ENCODE results near the gene RNF130.

Gene RNF130

DNA sequence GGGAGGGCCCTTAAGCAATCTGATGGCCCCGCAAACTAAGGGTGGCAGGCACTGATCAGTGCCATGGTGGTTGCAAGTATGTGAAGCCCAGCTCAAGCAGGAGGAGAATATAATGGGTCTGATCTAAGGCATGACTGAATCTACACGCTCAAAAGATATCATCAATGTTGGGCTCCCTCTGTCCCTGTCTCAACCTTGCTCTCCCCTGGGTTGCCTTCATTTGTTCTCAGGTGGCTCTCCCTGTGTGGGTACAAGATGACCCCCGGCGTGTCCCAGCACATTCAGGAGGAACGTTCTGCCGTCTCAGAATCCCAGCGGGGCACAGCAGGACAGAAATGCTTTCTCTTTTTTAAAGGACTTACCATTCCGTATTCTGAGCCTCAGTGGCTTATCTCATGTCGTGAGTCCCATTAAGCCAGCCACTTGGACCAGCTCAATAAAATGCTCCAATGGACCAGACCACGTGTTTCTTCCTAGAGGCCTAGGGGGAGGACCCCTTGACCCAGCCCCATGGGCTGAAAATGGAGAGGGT is 12.0 kb upstream of the RNF130 start:
- peak overlapping the region; percentile 94 for H3K27ac ChIP-seq (replicated peaks; ENCODE audit: low read length)
- H2BK12ac ChIP-seq (ENCODE audit: low read length), result no peak overlapping the region
- H3K9ac ChIP-seq (ENCODE audit: low read depth, low read length, poor library complexity), result no peak overlapping the region
- H2BK120ac ChIP-seq (ENCODE audit: low read depth, low read length), result peak overlapping the region; percentile 4
- peak overlapping the region; percentile 76 for H2AK5ac ChIP-seq (ENCODE audit: low read depth, low read length)
- peak overlapping the region; percentile 32 for H2BK5ac ChIP-seq (ENCODE audit: low read length)
- H3K4me1 ChIP-seq (ENCODE audit: control insufficient read depth in 2 of 2, insufficient read depth in 1 of 2, low read depth in 1 of 2, low read length in 2 of 2), result peaks cover 21 to 32% of the 10 kb centered on the region in 2 donors
- H3K14ac ChIP-seq (ENCODE audit: low read length), result no peak overlapping the region
- H2AFZ ChIP-seq (ENCODE audit: low read length), result peak overlapping the region; percentile 78
- peak overlapping the region; percentile 60 for H3K18ac ChIP-seq (ENCODE audit: low read length)
- no CpG with 5 or more reads among the region's 10 CpGs for WGBS, 2 donors (ENCODE audit: extremely low coverage in 2 of 2, insufficient read length in 2 of 2, insufficient replicate concordance in 1 of 2)
- H4K91ac ChIP-seq (ENCODE audit: low read depth, low read length, poor library complexity), result no peak overlapping the region
- H3K4ac ChIP-seq (ENCODE audit: low read length), result no peak overlapping the region
- no peak overlapping the region for H2BK15ac ChIP-seq (ENCODE audit: low read length)
- no peak overlapping the region for H3K4me3 ChIP-seq (ENCODE audit: low read length in 2 of 2)
- no peaks in the 10 kb centered on the region for H3K36me3 ChIP-seq (replicated peaks in 1 of 2; ENCODE audit: control insufficient read depth in 2 of 2, insufficient read depth in 2 of 2, low read length in 2 of 2)
- H3K27me3 ChIP-seq (ENCODE audit: control insufficient read depth in 3 of 3, insufficient read depth in 3 of 3, low read depth in 1 of 3, low read length in 3 of 3), result no peaks in the 10 kb centered on the region
- no peak overlapping the region for H4K8ac ChIP-seq (ENCODE audit: low read depth, low read length)
- DNase-seq (ENCODE audit: low spot score), result no peak
- H3K79me1 ChIP-seq (ENCODE audit: low read depth, low read length), result no peaks in the 10 kb centered on the region
- H3K4me2 ChIP-seq (ENCODE audit: insufficient read depth, low read length, poor library complexity, severe bottlenecking), result no peak overlapping the region
- peaks cover 0 to 32% of the 10 kb centered on the region in 2 donors for H3K9me3 ChIP-seq (replicated peaks in 1 of 2; ENCODE audit: control insufficient read depth in 2 of 2, insufficient read depth in 1 of 2, low read depth in 1 of 2, low read length in 2 of 2)
- H3K23ac ChIP-seq (ENCODE audit: low read depth, low read length, poor library complexity), result no peak overlapping the region

GRCh38 chr5:180082633-180083420 is 11.3 kb upstream of the RNF130 start:
- H3K4ac ChIP-seq (ENCODE audit: low read length), result no peak overlapping the region
- WGBS, 2 donors (ENCODE audit: extremely low coverage in 2 of 2, insufficient read length in 2 of 2, insufficient replicate concordance in 1 of 2), result no CpG with 5 or more reads among the region's 17 CpGs

GRCh38 chr5:180081481-180081880 is 9.9 kb upstream of the RNF130 start:
- Histone ChIP-seq H2BK15ac (ENCODE audit: low read length) (peak overlapping the region; percentile 38), H3K4me1 (ENCODE audit: control insufficient read depth in 2 of 2, insufficient read depth in 1 of 2, low read depth in 1 of 2, low read length in 2 of 2) (peaks cover 21 to 32% of the 10 kb centered on the region in 2 donors)

More at GRCh38 chr5:180082633-180083420, 11.3 kb upstream of the RNF130 start:
- Histone ChIP-seq H4K91ac (ENCODE audit: low read depth, low read length, poor library complexity) (peak overlapping the region; percentile 92), H2AFZ (ENCODE audit: low read length) (peak overlapping the region; percentile 78), H2BK5ac (ENCODE audit: low read length) (peak overlapping the region; percentile 32), H3K27ac (replicated peaks; ENCODE audit: low read length) (peak overlapping the region; percentile 94), H4K8ac (ENCODE audit: low read depth, low read length) (no peak overlapping the region), H3K23ac (ENCODE audit: low read depth, low read length, poor library complexity) (no peak overlapping the region), H3K27me3 (ENCODE audit: control insufficient read depth in 3 of 3, insufficient read depth in 3 of 3, low read depth in 1 of 3, low read length in 3 of 3) (no peaks in the 10 kb centered on the region), H2BK15ac (ENCODE audit: low read length) (no peak overlapping the region), H3K79me1 (ENCODE audit: low read depth, low read length) (no peaks in the 10 kb centered on the region), H3K4me2 (ENCODE audit: insufficient read depth, low read length, poor library complexity, severe bottlenecking) (peak overlapping the region; percentile 42), H3K36me3 (replicated peaks in 1 of 2; ENCODE audit: control insufficient read depth in 2 of 2, insufficient read depth in 2 of 2, low read length in 2 of 2) (no peaks in the 10 kb centered on the region), H2BK120ac (ENCODE audit: low read depth, low read length) (peak overlapping the region; percentile 38), H3K4me1 (ENCODE audit: control insufficient read depth in 2 of 2, insufficient read depth in 1 of 2, low read depth in 1 of 2, low read length in 2 of 2) (peaks cover 21 to 32% of the 10 kb centered on the region in 2 donors), H2BK12ac (ENCODE audit: low read length) (no peak overlapping the region), H2AK5ac (ENCODE audit: low read depth, low read length) (peak overlapping the region; percentile 77), H3K18ac (ENCODE audit: low read length) (peak overlapping the region; percentile 89), H3K14ac (ENCODE audit: low read length) (no peak overlapping the region), H3K9ac (ENCODE audit: low read depth, low read length, poor library complexity) (no peak overlapping the region), H3K9me3 (replicated peaks in 1 of 2; ENCODE audit: control insufficient read depth in 2 of 2, insufficient read depth in 1 of 2, low read depth in 1 of 2, low read length in 2 of 2) (peaks cover 2 to 36% of the 10 kb centered on the region in 2 donors), H3K4me3 (ENCODE audit: low read length in 2 of 2) (no peak overlapping the region)
- peak; percentile 72 for DNase-seq (ENCODE audit: low spot score)

More at GRCh38 chr5:180081481-180081880, 9.9 kb upstream of the RNF130 start:
- Histone ChIP-seq H3K4me3 (ENCODE audit: low read length in 2 of 2) (no peak overlapping the region), H3K27ac (replicated peaks; ENCODE audit: low read length) (no peak overlapping the region), H3K18ac (ENCODE audit: low read length) (peak overlapping the region; percentile 82), H2AFZ (ENCODE audit: low read length) (no peak overlapping the region), H3K36me3 (replicated peaks in 1 of 2; ENCODE audit: control insufficient read depth in 2 of 2, insufficient read depth in 2 of 2, low read length in 2 of 2) (no peaks in the 10 kb centered on the region), H2BK5ac (ENCODE audit: low read length) (no peak overlapping the region), H3K9me3 (replicated peaks in 1 of 2; ENCODE audit: control insufficient read depth in 2 of 2, insufficient read depth in 1 of 2, low read depth in 1 of 2, low read length in 2 of 2) (peaks cover 5 to 34% of the 10 kb centered on the region in 2 donors), H2AK5ac (ENCODE audit: low read depth, low read length) (peak overlapping the region; percentile 53), H3K9ac (ENCODE audit: low read depth, low read length, poor library complexity) (no peak overlapping the region), H3K14ac (ENCODE audit: low read length) (no peak overlapping the region), H3K4me2 (ENCODE audit: insufficient read depth, low read length, poor library complexity, severe bottlenecking) (no peak overlapping the region), H3K23ac (ENCODE audit: low read depth, low read length, poor library complexity) (no peak overlapping the region), H4K8ac (ENCODE audit: low read depth, low read length) (no peak overlapping the region), H4K91ac (ENCODE audit: low read depth, low read length, poor library complexity) (no peak overlapping the region), H3K27me3 (ENCODE audit: control insufficient read depth in 3 of 3, insufficient read depth in 3 of 3, low read depth in 1 of 3, low read length in 3 of 3) (no peaks in the 10 kb centered on the region), H2BK12ac (ENCODE audit: low read length) (no peak overlapping the region), H2BK120ac (ENCODE audit: low read depth, low read length) (peak overlapping the region; percentile 49), H3K79me1 (ENCODE audit: low read depth, low read length) (no peaks in the 10 kb centered on the region), H3K4ac (ENCODE audit: low read length) (no peak overlapping the region)
- no CpG with 5 or more reads among the region's 5 CpGs for WGBS, 2 donors (ENCODE audit: extremely low coverage in 2 of 2, insufficient read length in 2 of 2, insufficient replicate concordance in 1 of 2)
- no peak for DNase-seq (ENCODE audit: low spot score)
